K562 (cell line): ENCODE data around the gene LRRC71. TPM values are rescaled to one million over a fixed set of nuclear protein-coding genes. Genes with fewer than 3 reads are reported as not detected.

Source experiments
- ATAC-seq: fragments of 200-7000 bp; cut with Tn5 transposase; 3 replicates; pipeline ENCODE4 v1.9.1; 2020; ENCODE audit warnings: moderate library complexity
- BruUV-seq: library from RNA; stranded (reverse); fragments of 400-500 nt; replicated peaks from 2 replicates; lab custom pipeline; 2021; lab: Mats Ljungman, UMichigan
- CTCF ChIA-PET: fragments of 300-600 bp; formaldehyde crosslinking; extraction: SDS; loops from one replicate; lab custom pipeline; 2021; ENCODE audit warnings: low intra/inter-chr PET ratio; lab: Yijun Ruan, JAX
- POLR2A ChIA-PET: fragments of 300-600, 350-650 bp; sonication (Branson Sonifier 250); formaldehyde crosslinking; extraction: SDS; loops from one replicate; lab custom pipeline; 2021; ENCODE audit warnings: antibody characterized with exemption, inconsistent platforms; lab: Yijun Ruan, JAX
- DNase-seq, 4 experiments: peaks; one replicate each; pipeline versions ENCODE4 v3.0.0 to v3.0.0-alpha.2; 2011 to 2018; ENCODE audit warnings: low spot score in 3 of 4, mixed read lengths in 3 of 4; ENCODE audit errors: extremely low read depth in 1 of 4
- FAIRE-seq: peaks from 2 replicates; lab custom pipeline; 2011; peaks lifted over from hg19 to GRCh38; lab: Jason Lieb, UNC
- H2AFZ ChIP-seq: 2 replicates; pipeline ENCODE4 v1.6.0; 2011; ENCODE audit warnings: low read depth, low read length, control low read depth, inconsistent platforms
- H3K27ac ChIP-seq: fragments of 200-600 bp; 3 replicates; pipeline ENCODE4 v1.8.0; 2011; ENCODE audit warnings: low read depth, mild to moderate bottlenecking, control low read depth, inconsistent platforms, low read length, moderate library complexity, mixed read lengths; ENCODE audit errors: extremely low read depth
- H3K27me3 ChIP-seq, 2 experiments: fragments of 300-600 bp in 1 of 2; 2 replicates in 1 of 2; 3 replicates in 1 of 2; pipeline versions ENCODE4 v1.6.0 to v1.8.0; 2011; ENCODE audit warnings: inconsistent platforms in 2 of 2, low read length in 2 of 2, mild to moderate bottlenecking in 1 of 2, mixed read lengths in 1 of 2, moderate library complexity in 1 of 2; ENCODE audit not compliant: control insufficient read depth in 2 of 2, insufficient read depth in 2 of 2
- H3K36me3 ChIP-seq: fragments of 300-600 bp; 3 replicates; pipeline ENCODE4 v1.8.0; 2011; ENCODE audit warnings: mild to moderate bottlenecking, low read length, inconsistent platforms; ENCODE audit not compliant: control insufficient read depth, insufficient read depth
- H3K4me1 ChIP-seq, 2 experiments: fragments of 200-600 bp in 1 of 2; replicated peaks in 1 of 2; 2 replicates in 1 of 2; 3 replicates in 1 of 2; pipeline versions ENCODE4 v1.5.1 to v1.8.0; 2011; ENCODE audit warnings: inconsistent platforms in 2 of 2, low read length in 2 of 2, mild to moderate bottlenecking in 1 of 2, mixed read lengths in 1 of 2, moderate library complexity in 1 of 2; ENCODE audit not compliant: control insufficient read depth in 2 of 2, insufficient read depth in 2 of 2
- H3K4me2 ChIP-seq: 2 replicates; pipeline ENCODE4 v1.6.1; 2011; ENCODE audit warnings: low read length, control low read depth, inconsistent platforms, mixed read lengths; ENCODE audit not compliant: insufficient read depth
- H3K4me3 ChIP-seq: fragments of 200-600 bp; sonication (generic), shearing (Covaris generic); 2 replicates; pipeline ENCODE4 v1.5.1; 2016; ENCODE audit warnings: control low read depth, inconsistent platforms
- H3K79me2 ChIP-seq: fragments of 200-600 bp; 3 replicates; pipeline ENCODE4 v1.8.0; 2011; ENCODE audit warnings: low read length, inconsistent platforms; ENCODE audit not compliant: control insufficient read depth, insufficient read depth
- H3K9ac ChIP-seq, 2 experiments: 2 replicates each; pipeline versions ENCODE4 v1.6.0 to v1.6.1; 2011; ENCODE audit warnings: low read depth in 2 of 2, low read length in 2 of 2, control low read depth in 1 of 2, inconsistent platforms in 1 of 2, mild to moderate bottlenecking in 1 of 2, mixed read lengths in 1 of 2; ENCODE audit not compliant: insufficient read depth in 1 of 2
- H3K9me1 ChIP-seq: one replicate; pipeline ENCODE4 v1.6.0; 2011; ENCODE audit warnings: inconsistent platforms, mild to moderate bottlenecking, low read length, moderate library complexity; ENCODE audit not compliant: control insufficient read depth, insufficient read depth
- H3K9me3 ChIP-seq: replicated peaks from 2 replicates; pipeline ENCODE4 v1.5.1; 2011; ENCODE audit warnings: low read depth, low read length, inconsistent platforms; ENCODE audit not compliant: control insufficient read depth, insufficient read depth
- H4K20me1 ChIP-seq: replicated peaks from 2 replicates; pipeline ENCODE4 v1.6.1; 2011; ENCODE audit warnings: low read length, inconsistent platforms, mixed read lengths; ENCODE audit not compliant: control insufficient read depth, insufficient read depth
- BCOR ChIP-seq: fragments of 450-650 bp; IDR thresholded peaks from 2 replicates; pipeline ENCODE4 v1.6.1; 2016
- CLOCK ChIP-seq: fragments of 250-450 bp; sonication (Bioruptor Pico); IDR thresholded peaks from 2 replicates; pipeline ENCODE4 v1.4.0; 2020; ENCODE audit warnings: mild to moderate bottlenecking, moderate library complexity, borderline replicate concordance
- COPS2 ChIP-seq: fragments of 450-650 bp; conservative IDR thresholded peaks from 2 replicates; pipeline ENCODE4 v1.6.1; 2016; ENCODE audit warnings: mild to moderate bottlenecking, moderate library complexity
- CTBP1 ChIP-seq: fragments of 450-650 bp; IDR thresholded peaks from 2 replicates; pipeline ENCODE4 v1.6.1; 2016; ENCODE audit warnings: borderline replicate concordance
- CXXC5 ChIP-seq: fragments of 250-450 bp; sonication (Bioruptor Pico); IDR thresholded peaks from 2 replicates; pipeline ENCODE4 v1.8.0; 2022; ENCODE audit warnings: inconsistent platforms, mild to moderate bottlenecking, moderate library complexity
- FOXA1 ChIP-seq: fragments of 450-650 bp; IDR thresholded peaks from 2 replicates; pipeline ENCODE4 v1.6.1; 2016; ENCODE audit warnings: mild to moderate bottlenecking, borderline replicate concordance
- NFIC ChIP-seq: fragments of 450-650 bp; IDR thresholded peaks from 2 replicates; pipeline ENCODE4 v1.6.1; 2017; ENCODE audit warnings: mild to moderate bottlenecking, inconsistent platforms
- PHF8 ChIP-seq: fragments of 200-600 bp; sonication (generic); IDR thresholded peaks from 2 replicates; pipeline ENCODE4 v1.6.1; 2012; ENCODE audit warnings: mixed run types, mild to moderate bottlenecking, inconsistent platforms, low read length, moderate library complexity, borderline replicate concordance
- POLR2AphosphoS2 ChIP-seq: IDR thresholded peaks from 2 replicates; pipeline ENCODE4 v1.6.1; 2012; ENCODE audit warnings: low read length, improper control_type of control experiment
- PTTG1 ChIP-seq: fragments of 450-650 bp; IDR thresholded peaks from 2 replicates; pipeline ENCODE4 v1.6.1; 2016; ENCODE audit warnings: low read depth, mild to moderate bottlenecking, missing genetic modification characterization, missing compliant biosample characterization
- STAT5B ChIP-seq: fragments of 250-450 bp; sonication (Bioruptor Pico); IDR thresholded peaks from 2 replicates; pipeline ENCODE4 v1.8.0; 2021; ENCODE audit warnings: mild to moderate bottlenecking, inconsistent platforms
- TAL1 ChIP-seq: fragments of 450-650 bp; IDR thresholded peaks from 2 replicates; pipeline ENCODE4 v1.6.1; 2016; ENCODE audit warnings: mild to moderate bottlenecking
- ZBTB1 ChIP-seq: sonication (generic); formaldehyde crosslinking; IDR thresholded peaks from 2 replicates; pipeline ENCODE4 v1.8.1; 2023; ENCODE audit warnings: missing genetic modification reagents, low read depth, mild to moderate bottlenecking, borderline replicate concordance
- ZFP36 ChIP-seq: fragments of 150-350 bp; IDR thresholded peaks from 2 replicates; pipeline ENCODE4 v1.6.1; 2018; ENCODE audit warnings: low read length, low read depth; ENCODE audit not compliant: partially characterized antibody
- ZNF134 ChIP-seq: fragments of 250-450 bp; sonication (Bioruptor Pico); conservative IDR thresholded peaks from 2 replicates; pipeline ENCODE4 v1.4.0; 2020
- ZNF23 ChIP-seq: fragments of 250-450 bp; sonication (Bioruptor Pico); IDR thresholded peaks from 2 replicates; pipeline ENCODE4 v1.4.0; 2020; ENCODE audit warnings: mild to moderate bottlenecking
- WGBS: fragments of 100-300 bp; shearing (Covaris generic); methylation state at CpG from one replicate; pipeline ENCODE4 v1.1.6; 2016; ENCODE audit warnings: low coverage, mixed read lengths; ENCODE audit not compliant: insufficient coverage; ENCODE audit errors: missing lambda C conversion rate; 5-methylcytosine and 5-hydroxymethylcytosine counted together
- in situ Hi-C: fragments of 300-500 bp; cut with MboI; formaldehyde crosslinking; loops from 4 replicates; pipeline ENCODE4 v1.15.0; 2018; ENCODE audit warnings: inconsistent platforms, mixed read lengths
- intact Hi-C: fragments of 100-400 bp; cut with micrococcal nuclease; formaldehyde crosslinking; loops from 2 replicates; pipeline ENCODE4 v1.14.2; 2022
- polyA plus RNA-seq, 8 experiments: library from polyadenylated mRNA; depleted of rRNA in 4 of 8; stranded (reverse) in 5 of 8; unstranded in 3 of 8; fragments of >200 nt; fragmentation: Nextera tagmentation in 2 of 8; fragmentation: Illumina TruSeq in 1 of 8; extraction: Ambion mirVana in 2 of 8; extraction: Trizol in 1 of 8; gene quantifications; 2 replicates each; pipeline versions ENCODE4 v1.2.1 to v1.2.3, GENCODE V29; 2011 to 2014; ENCODE audit warnings: inconsistent platforms in 1 of 8, missing spikeins in 1 of 8
- total RNA-seq, 7 experiments: library from RNA; depleted of rRNA in 6 of 7; stranded (reverse); fragments of >200 nt in 6 of 7; fragmentation: Illumina TruSeq in 2 of 7; extraction: Trizol in 2 of 7; gene quantifications; 2 replicates each; pipeline versions ENCODE4 v1.2.1 to v1.2.3, GENCODE V29; 2011 to 2021; ENCODE audit warnings: low replicate concordance in 1 of 7
- TF ChIP-seq, protein P1 (sequence below): fragments of 450-650 bp; formaldehyde crosslinking; IDR thresholded peaks from 2 replicates; pipeline ENCODE4 v1.4.0; 2022; ENCODE audit warnings: missing genetic modification characterization
- TF ChIP-seq, protein P2 (sequence below), 2 experiments: IDR thresholded peaks; 2 replicates each; pipeline ENCODE4 v1.6.1; 2011; ENCODE audit warnings: borderline replicate concordance in 1 of 2, control low read depth in 1 of 2, low read depth in 1 of 2, low read length in 1 of 2, mild to moderate bottlenecking in 1 of 2, mixed read lengths in 1 of 2, moderate library complexity in 1 of 2; ENCODE audit not compliant: insufficient read depth in 1 of 2, insufficient read length in 1 of 2, poor library complexity in 1 of 2, severe bottlenecking in 1 of 2; ENCODE audit errors: extremely low read depth in 1 of 2

Gene LRRC71
- total and polyA plus RNA-seq, 9 of the 15 experiments (the other 6 are each of a cell fraction or from before 2014, with no cell fraction given), result 0.06 to 1.2 (median 0.51) TPM; not detected in 1

DNA sequence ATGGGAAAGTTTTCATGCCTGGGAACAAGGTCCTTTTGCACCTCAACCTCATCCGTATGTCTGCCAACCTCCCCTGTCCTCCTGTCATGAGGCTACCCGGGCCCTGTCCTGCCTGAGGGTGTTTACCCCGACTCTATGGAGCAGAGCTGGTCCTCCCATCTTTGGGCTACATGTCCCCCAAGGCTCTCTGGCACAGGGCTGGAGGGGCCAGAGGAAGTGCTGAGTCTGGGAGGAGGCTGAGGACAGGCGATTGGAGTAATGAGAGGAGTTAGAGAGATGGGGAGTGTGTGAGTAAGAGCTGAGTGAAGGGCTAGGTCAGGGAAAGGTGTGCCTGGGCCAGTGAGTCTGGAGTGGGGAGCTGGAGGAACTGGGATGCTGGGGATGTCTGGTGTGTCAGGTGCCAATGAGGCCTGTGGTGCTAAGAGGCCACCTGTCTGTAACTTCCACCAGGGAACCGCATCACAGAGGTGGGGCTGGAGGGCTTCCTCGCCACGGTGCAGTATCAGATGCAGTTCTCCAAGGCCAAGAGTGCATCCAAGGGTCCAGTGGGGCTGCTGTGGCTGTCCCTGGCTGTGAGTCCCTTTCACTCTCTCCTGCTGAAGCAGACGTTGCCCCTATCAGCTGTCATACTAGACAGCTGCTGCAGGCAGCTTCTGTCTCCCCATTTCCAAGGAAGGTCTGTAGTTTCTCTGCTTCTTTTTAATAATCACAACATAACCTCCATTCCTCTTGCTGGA lies 11.7 kb downstream of the LRRC71 start:
- H3K36me3 ChIP-seq, result peaks cover 4% of the 10 kb centered on the region; the same call in 1 of the 3 replicates
- H4K20me1 ChIP-seq, result no peaks in the 10 kb centered on the region; the same call in 1 of the 2 replicates
- in situ Hi-C loops, result no loop called here
- H3K9ac ChIP-seq, result peak overlapping the region in 1 of 2 experiments; percentile 65; a peak in 2 of 4 replicates
- H3K79me2 ChIP-seq, result no peaks in the 10 kb centered on the region
- H3K9me3 ChIP-seq, result no peaks in the 10 kb centered on the region
- peak overlapping the region; percentile 3; the same call in 1 of the 2 replicates for H3K4me2 ChIP-seq
- no peak overlapping the region for H2AFZ ChIP-seq
- H3K27me3 ChIP-seq, result no peaks in the 10 kb centered on the region
- DNase-seq (no peak), FAIRE-seq (no peak), ATAC-seq (no peak; the same call in 2 of the 3 replicates)
- CTCF ChIA-PET, result no interaction called here
- POLR2A ChIA-PET, result interaction anchor here (0.5 to 0.8 kb wide), 5 partner anchors 49 to 220 kb away, joined by 3 to 4 read pairs (median 3); no protein-coding TSS in a partner anchor
- BruUV-seq, result no TSS peak
- H3K4me3 ChIP-seq, result no peak overlapping the region
- intact Hi-C loops, result no loop called here
- peaks cover 3 to 9% of the 10 kb centered on the region in 2 experiments; a peak in 3 of 5 replicates for H3K4me1 ChIP-seq
- WGBS, result 19% methylated on average over 8 of the region's 8 CpGs
- H3K27ac ChIP-seq, result no peak overlapping the region
- no peaks in the 10 kb centered on the region for H3K9me1 ChIP-seq
- TF ChIP-seq, protein P1, sequence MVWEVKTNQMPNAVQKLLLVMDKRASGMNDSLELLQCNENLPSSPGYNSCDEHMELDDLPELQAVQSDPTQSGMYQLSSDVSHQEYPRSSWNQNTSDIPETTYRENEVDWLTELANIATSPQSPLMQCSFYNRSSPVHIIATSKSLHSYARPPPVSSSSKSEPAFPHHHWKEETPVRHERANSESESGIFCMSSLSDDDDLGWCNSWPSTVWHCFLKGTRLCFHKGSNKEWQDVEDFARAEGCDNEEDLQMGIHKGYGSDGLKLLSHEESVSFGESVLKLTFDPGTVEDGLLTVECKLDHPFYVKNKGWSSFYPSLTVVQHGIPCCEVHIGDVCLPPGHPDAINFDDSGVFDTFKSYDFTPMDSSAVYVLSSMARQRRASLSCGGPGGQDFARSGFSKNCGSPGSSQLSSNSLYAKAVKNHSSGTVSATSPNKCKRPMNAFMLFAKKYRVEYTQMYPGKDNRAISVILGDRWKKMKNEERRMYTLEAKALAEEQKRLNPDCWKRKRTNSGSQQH (CRISPR knock-in tag), result no peak
- TF ChIP-seq ZBTB1 (CRISPR knock-in tag) (no peak), CTBP1 (no peak), POLR2AphosphoS2 (no peak), FOXA1 (no peak), CXXC5 (no peak), TAL1 (no peak), NFIC (no peak), STAT5B (CRISPR knock-in tag) (no peak), ZFP36 (no peak), BCOR (no peak), COPS2 (no peak), CLOCK (CRISPR knock-in tag) (no peak), ZNF134 (CRISPR knock-in tag) (no peak), PHF8 (no peak), PTTG1 (no peak), ZNF23 (CRISPR knock-in tag) (no peak)
- TF ChIP-seq, protein P2, sequence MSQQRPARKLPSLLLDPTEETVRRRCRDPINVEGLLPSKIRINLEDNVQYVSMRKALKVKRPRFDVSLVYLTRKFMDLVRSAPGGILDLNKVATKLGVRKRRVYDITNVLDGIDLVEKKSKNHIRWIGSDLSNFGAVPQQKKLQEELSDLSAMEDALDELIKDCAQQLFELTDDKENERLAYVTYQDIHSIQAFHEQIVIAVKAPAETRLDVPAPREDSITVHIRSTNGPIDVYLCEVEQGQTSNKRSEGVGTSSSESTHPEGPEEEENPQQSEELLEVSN (IDR thresholded peaks at IDR 0.05; ENCODE audit: borderline replicate concordance in 1 of 2, extremely low read depth in 1 of 2, insufficient read depth in 1 of 2, insufficient read length in 1 of 2, low read depth in 1 of 2, low read length in 1 of 2, poor library complexity in 1 of 2, severe bottlenecking in 1 of 2), result no peak
